K562 (cell line): ENCODE results near the gene GART. TPM values are rescaled to one million over a fixed set of nuclear protein-coding genes. Genes with fewer than 3 reads are reported as not detected.

Experiments used
- CREB5 ChIP-seq: fragments of 250-450 bp; sonication (Bioruptor Pico); IDR thresholded peaks from 2 replicates; pipeline ENCODE4 v1.5.0; 2020; ENCODE audit warnings: mild to moderate bottlenecking
- EP400 ChIP-seq: fragments of 450-650 bp; IDR thresholded peaks from 2 replicates; pipeline ENCODE4 v1.6.1; 2017; ENCODE audit warnings: antibody characterized with exemption, mild to moderate bottlenecking, moderate library complexity
- FOXA1 ChIP-seq: fragments of 450-650 bp; IDR thresholded peaks from 2 replicates; pipeline ENCODE4 v1.6.1; 2016; ENCODE audit warnings: mild to moderate bottlenecking, borderline replicate concordance
- FOXK1 ChIP-seq: sonication (generic); formaldehyde crosslinking; IDR thresholded peaks from 2 replicates; pipeline ENCODE4 v1.8.0; 2022; ENCODE audit warnings: missing genetic modification reagents, mild to moderate bottlenecking, borderline replicate concordance
- HMG20B ChIP-seq: fragments of 250-450 bp; sonication (Bioruptor Pico); IDR thresholded peaks from 2 replicates; pipeline ENCODE4 v1.5.0; 2021; ENCODE audit warnings: mild to moderate bottlenecking
- MAFF ChIP-seq: IDR thresholded peaks from 2 replicates; pipeline ENCODE4 v1.6.1; 2012; ENCODE audit warnings: low read length, improper control_type of control experiment
- MEF2D ChIP-seq: conservative IDR thresholded peaks from 2 replicates; pipeline ENCODE4 v1.6.1; 2016; ENCODE audit warnings: low read depth, missing genetic modification characterization, missing compliant biosample characterization
- MLLT1 ChIP-seq, 2 experiments: fragments of 450-650 bp; IDR thresholded peaks; 2 replicates each; pipeline ENCODE4 v1.6.1; 2016
- MTA3 ChIP-seq: fragments of 450-650 bp; formaldehyde crosslinking; IDR thresholded peaks from 2 replicates; pipeline ENCODE4 v1.6.1; 2017; ENCODE audit warnings: mild to moderate bottlenecking, borderline replicate concordance
- NELFE ChIP-seq: IDR thresholded peaks from 2 replicates; pipeline ENCODE4 v1.6.1; 2011; ENCODE audit warnings: mild to moderate bottlenecking; ENCODE audit not compliant: insufficient read depth, insufficient read length
- NR2C2 ChIP-seq, 2 experiments: fragments of 200-800 bp in 1 of 2; sonication (Bioruptor generic) in 1 of 2; sonication (generic) in 1 of 2; formaldehyde crosslinking in 1 of 2; IDR thresholded peaks; 2 replicates each; pipeline versions ENCODE4 v1.6.1 to v1.8.0; 2016 to 2022; ENCODE audit warnings: mild to moderate bottlenecking in 1 of 2, missing compliant biosample characterization in 1 of 2, missing genetic modification characterization in 1 of 2, missing genetic modification reagents in 1 of 2
- RBM17 ChIP-seq: fragments of 200-400 bp; formaldehyde crosslinking; IDR thresholded peaks from 2 replicates; pipeline ENCODE4 v1.6.1; 2017; ENCODE audit warnings: low read depth, mild to moderate bottlenecking, low read length, borderline replicate concordance
- TAF1 ChIP-seq: IDR thresholded peaks from 2 replicates; pipeline ENCODE4 v1.6.1; 2011; ENCODE audit warnings: mild to moderate bottlenecking, low read length, moderate library complexity; ENCODE audit not compliant: insufficient read depth, control insufficient read depth, severe bottlenecking; ENCODE audit errors: extremely low read depth
- ZNF175 ChIP-seq: fragments of 200-800 bp; sonication (Bioruptor generic); IDR thresholded peaks from 2 replicates; pipeline ENCODE4 v1.6.1; 2016; ENCODE audit warnings: low read depth, mild to moderate bottlenecking, missing genetic modification characterization, missing compliant biosample characterization
- polyA plus RNA-seq, 8 experiments: library from polyadenylated mRNA; depleted of rRNA in 4 of 8; stranded (reverse) in 5 of 8; unstranded in 3 of 8; fragments of >200 nt; fragmentation: Nextera tagmentation in 2 of 8; fragmentation: Illumina TruSeq in 1 of 8; extraction: Ambion mirVana in 2 of 8; extraction: Trizol in 1 of 8; gene quantifications; 2 replicates each; pipeline versions ENCODE4 v1.2.1 to v1.2.3, GENCODE V29; 2011 to 2014; ENCODE audit warnings: inconsistent platforms in 1 of 8, missing spikeins in 1 of 8
- total RNA-seq, 7 experiments: library from RNA; depleted of rRNA in 6 of 7; stranded (reverse); fragments of >200 nt in 6 of 7; fragmentation: Illumina TruSeq in 2 of 7; extraction: Trizol in 2 of 7; gene quantifications; 2 replicates each; pipeline versions ENCODE4 v1.2.1 to v1.2.3, GENCODE V29; 2011 to 2021; ENCODE audit warnings: low replicate concordance in 1 of 7
- TF ChIP-seq, protein P1 (sequence below): fragments of 450-650 bp; IDR thresholded peaks from 2 replicates; pipeline ENCODE4 v1.6.1; 2018; ENCODE audit not compliant: partially characterized antibody
- TF ChIP-seq, protein P2 (sequence below), 2 experiments: fragments of 450-650 bp; conservative IDR thresholded peaks; 2 replicates each; pipeline ENCODE4 v1.6.1; 2017; ENCODE audit warnings: mild to moderate bottlenecking in 2 of 2, moderate library complexity in 2 of 2

GART gene
- total and polyA plus RNA-seq, 9 of the 15 experiments (the other 6 are each of a cell fraction or from before 2014, with no cell fraction given) = 141 to 429 (median 349) TPM

DNA sequence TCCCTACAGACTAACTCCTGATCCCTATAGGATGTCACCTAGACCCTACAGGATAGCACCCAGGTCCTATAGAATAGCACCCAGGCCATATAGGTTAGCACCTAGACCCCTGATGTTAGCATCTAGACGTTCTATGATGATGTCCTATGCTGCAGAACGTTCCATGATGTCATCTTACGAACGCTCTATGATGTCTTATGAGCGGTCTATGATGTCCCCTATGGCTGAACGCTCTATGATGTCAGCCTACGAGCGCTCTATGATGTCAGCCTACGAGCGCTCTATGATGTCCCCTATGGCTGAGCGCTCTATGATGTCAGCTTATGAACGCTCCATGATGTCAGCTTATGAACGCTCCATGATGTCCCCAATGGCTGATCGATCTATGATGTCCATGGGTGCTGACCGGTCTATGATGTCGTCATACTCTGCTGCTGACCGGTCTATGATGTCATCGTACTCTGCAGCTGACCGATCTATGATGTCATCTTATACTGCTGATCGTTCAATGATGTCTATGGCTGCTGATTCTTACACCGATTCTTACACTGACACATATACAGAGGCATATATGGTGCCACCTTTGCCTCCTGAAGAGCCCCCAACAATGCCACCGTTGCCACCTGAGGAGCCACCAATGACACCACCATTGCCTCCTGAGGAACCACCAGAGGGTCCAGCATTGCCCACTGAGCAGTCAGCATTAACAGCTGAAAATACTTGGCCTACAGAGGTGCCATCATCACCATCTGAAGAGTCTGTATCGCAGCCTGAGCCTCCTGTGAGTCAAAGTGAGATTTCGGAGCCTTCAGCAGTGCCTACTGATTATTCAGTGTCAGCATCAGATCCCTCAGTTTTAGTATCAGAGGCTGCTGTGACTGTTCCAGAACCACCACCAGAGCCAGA is 10.4 kb upstream of the GART start (continued):
- TF ChIP-seq, protein P1, sequence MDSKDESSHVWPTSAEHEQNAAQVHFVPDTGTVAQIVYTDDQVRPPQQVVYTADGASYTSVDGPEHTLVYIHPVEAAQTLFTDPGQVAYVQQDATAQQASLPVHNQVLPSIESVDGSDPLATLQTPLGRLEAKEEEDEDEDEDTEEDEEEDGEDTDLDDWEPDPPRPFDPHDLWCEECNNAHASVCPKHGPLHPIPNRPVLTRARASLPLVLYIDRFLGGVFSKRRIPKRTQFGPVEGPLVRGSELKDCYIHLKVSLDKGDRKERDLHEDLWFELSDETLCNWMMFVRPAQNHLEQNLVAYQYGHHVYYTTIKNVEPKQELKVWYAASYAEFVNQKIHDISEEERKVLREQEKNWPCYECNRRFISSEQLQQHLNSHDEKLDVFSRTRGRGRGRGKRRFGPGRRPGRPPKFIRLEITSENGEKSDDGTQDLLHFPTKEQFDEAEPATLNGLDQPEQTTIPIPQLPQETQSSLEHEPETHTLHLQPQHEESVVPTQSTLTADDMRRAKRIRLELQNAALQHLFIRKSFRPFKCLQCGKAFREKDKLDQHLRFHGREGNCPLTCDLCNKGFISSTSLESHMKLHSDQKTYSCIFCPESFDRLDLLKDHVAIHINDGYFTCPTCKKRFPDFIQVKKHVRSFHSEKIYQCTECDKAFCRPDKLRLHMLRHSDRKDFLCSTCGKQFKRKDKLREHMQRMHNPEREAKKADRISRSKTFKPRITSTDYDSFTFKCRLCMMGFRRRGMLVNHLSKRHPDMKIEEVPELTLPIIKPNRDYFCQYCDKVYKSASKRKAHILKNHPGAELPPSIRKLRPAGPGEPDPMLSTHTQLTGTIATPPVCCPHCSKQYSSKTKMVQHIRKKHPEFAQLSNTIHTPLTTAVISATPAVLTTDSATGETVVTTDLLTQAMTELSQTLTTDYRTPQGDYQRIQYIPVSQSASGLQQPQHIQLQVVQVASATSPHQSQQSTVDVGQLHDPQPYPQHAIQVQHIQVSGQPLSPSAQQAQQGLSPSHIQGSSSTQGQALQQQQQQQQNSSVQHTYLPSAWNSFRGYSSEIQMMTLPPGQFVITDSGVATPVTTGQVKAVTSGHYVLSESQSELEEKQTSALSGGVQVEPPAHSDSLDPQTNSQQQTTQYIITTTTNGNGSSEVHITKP = no peak
- TF ChIP-seq NELFE (no peak), MAFF (no peak), MLLT1 (IDR thresholded peaks at IDR 0.05) (0 out of 4 replicates have a peak, but pooled peaks of 1 of the 2 experiments have one; percentile 29), FOXA1 (no peak), EP400 (no peak), HMG20B (no peak), NR2C2 (CRISPR knock-in tag; IDR thresholded peaks at IDR 0.05) (no peak), NR2C2 (tag; IDR thresholded peaks at IDR 0.05) (no peak), FOXK1 (CRISPR knock-in tag) (no peak), MEF2D (tag) (no peak; the same call in 1 of the 2 replicates), ZNF175 (no peak), RBM17 (no peak), MTA3 (peak; percentile 62; the same call in 1 of the 2 replicates), TAF1 (peak; percentile 10), CREB5 (CRISPR knock-in tag) (no peak)
- TF ChIP-seq, protein P2, sequence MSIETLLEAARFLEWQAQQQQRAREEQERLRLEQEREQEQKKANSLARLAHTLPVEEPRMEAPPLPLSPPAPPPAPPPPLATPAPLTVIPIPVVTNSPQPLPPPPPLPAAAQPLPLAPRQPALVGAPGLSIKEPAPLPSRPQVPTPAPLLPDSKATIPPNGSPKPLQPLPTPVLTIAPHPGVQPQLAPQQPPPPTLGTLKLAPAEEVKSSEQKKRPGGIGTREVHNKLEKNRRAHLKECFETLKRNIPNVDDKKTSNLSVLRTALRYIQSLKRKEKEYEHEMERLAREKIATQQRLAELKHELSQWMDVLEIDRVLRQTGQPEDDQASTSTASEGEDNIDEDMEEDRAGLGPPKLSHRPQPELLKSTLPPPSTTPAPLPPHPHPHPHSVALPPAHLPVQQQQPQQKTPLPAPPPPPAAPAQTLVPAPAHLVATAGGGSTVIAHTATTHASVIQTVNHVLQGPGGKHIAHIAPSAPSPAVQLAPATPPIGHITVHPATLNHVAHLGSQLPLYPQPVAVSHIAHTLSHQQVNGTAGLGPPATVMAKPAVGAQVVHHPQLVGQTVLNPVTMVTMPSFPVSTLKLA (conservative IDR thresholded peaks at IDR 0.05) = no peak
